ENCODE results near the gene BPHL. TPM values are rescaled to one million over a fixed set of nuclear protein-coding genes. Genes with fewer than 3 reads are reported as not detected.
"Not testable (repeated sequence)": the region's sequence is repeated elsewhere in the genome, so short reads cannot be mapped to it uniquely, and the experiment has no call there.

BPHL gene
- total RNA-seq, 4 donors from 2014 or later: 6.7 to 21.6 (median 12.6) TPM

GRCh38 chr6:3164388-3164787 is 45.9 kb downstream of the BPHL start:
- H3K9me3 ChIP-seq: no peaks in the 10 kb centered on the region
- no peak for DNase-seq (ENCODE audit: low spot score in 2 of 2)
- TF ChIP-seq POLR2A (IDR thresholded peaks at IDR 0.05): no peak
- no peak for TF ChIP-seq EP300 (IDR thresholded peaks at IDR 0.05)
- TF ChIP-seq, protein P1, sequence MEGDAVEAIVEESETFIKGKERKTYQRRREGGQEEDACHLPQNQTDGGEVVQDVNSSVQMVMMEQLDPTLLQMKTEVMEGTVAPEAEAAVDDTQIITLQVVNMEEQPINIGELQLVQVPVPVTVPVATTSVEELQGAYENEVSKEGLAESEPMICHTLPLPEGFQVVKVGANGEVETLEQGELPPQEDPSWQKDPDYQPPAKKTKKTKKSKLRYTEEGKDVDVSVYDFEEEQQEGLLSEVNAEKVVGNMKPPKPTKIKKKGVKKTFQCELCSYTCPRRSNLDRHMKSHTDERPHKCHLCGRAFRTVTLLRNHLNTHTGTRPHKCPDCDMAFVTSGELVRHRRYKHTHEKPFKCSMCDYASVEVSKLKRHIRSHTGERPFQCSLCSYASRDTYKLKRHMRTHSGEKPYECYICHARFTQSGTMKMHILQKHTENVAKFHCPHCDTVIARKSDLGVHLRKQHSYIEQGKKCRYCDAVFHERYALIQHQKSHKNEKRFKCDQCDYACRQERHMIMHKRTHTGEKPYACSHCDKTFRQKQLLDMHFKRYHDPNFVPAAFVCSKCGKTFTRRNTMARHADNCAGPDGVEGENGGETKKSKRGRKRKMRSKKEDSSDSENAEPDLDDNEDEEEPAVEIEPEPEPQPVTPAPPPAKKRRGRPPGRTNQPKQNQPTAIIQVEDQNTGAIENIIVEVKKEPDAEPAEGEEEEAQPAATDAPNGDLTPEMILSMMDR (IDR thresholded peaks at IDR 0.05): no peak
- H3K27me3 ChIP-seq: no peaks in the 10 kb centered on the region
- H3K4me3 ChIP-seq: no peak overlapping the region
- H3K27ac ChIP-seq: no peak overlapping the region
- H3K4me1 ChIP-seq: peaks cover 0 to 28% (median 0%) of the 10 kb centered on the region in 4 donors
- WGBS, 2 donors: 86 to 91% methylated on average over 6 of the region's 6 CpGs
- no peaks in the 10 kb centered on the region for H3K36me3 ChIP-seq

DNA sequence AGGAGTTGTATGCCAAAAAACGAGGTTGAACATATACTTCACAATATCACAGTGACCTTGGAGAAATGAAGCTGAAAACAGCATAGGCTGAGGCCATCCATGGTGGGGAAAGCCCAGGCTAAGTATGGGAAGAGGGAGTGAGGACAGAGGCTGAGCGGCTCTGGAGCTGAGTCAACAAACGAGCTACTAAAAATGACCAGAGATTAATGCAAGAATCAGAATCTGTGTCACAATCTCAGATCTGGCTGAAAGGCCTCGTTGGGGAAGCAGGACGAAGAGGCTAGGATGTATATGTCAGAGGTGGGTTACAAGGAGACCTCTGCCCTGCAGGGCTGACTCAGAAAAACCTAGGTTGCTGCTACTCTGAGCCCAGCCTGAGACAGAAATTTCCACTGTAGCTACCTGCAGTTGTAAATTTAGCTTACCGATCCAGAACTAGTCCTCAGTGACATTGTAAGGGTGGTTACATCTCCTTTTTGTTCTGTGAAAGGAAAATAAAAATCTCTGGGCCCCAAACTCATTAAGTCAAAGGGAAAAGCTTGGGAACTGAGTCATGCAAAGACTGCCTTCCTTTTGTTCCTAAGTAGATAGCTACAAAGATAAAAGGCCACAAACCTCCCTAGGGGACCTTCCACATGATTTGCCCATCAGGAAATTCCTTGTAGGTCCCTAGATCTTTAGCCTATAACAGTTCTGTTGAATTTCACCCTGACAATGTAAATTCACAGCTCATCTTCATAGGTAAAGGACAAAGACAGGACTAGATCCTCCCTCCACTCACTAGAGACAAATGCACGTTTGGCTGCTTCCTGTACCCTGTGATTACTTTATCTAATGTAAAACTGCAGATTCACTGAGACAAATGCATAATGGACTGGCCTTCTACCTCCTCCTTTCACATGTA is 47.4 kb downstream of the BPHL start:
- Histone ChIP-seq H3K36me3 (no peaks in the 10 kb centered on the region), H3K9me3 (no peaks in the 10 kb centered on the region), H3K4me1 (peaks cover 0 to 15% (median 0%) of the 10 kb centered on the region in 4 donors), H3K27ac (no peak overlapping the region), H3K4me3 (no peak overlapping the region), H3K27me3 (no peaks in the 10 kb centered on the region)
- DNase-seq (ENCODE audit: low spot score in 2 of 2): no peak
- TF ChIP-seq POLR2A (IDR thresholded peaks at IDR 0.05) (no peak), EP300 (IDR thresholded peaks at IDR 0.05) (no peak)
- TF ChIP-seq, protein P1 (IDR thresholded peaks at IDR 0.05): no peak
- 57 to 65% methylated on average over 7 of the region's 7 CpGs for WGBS, 2 donors

DNA sequence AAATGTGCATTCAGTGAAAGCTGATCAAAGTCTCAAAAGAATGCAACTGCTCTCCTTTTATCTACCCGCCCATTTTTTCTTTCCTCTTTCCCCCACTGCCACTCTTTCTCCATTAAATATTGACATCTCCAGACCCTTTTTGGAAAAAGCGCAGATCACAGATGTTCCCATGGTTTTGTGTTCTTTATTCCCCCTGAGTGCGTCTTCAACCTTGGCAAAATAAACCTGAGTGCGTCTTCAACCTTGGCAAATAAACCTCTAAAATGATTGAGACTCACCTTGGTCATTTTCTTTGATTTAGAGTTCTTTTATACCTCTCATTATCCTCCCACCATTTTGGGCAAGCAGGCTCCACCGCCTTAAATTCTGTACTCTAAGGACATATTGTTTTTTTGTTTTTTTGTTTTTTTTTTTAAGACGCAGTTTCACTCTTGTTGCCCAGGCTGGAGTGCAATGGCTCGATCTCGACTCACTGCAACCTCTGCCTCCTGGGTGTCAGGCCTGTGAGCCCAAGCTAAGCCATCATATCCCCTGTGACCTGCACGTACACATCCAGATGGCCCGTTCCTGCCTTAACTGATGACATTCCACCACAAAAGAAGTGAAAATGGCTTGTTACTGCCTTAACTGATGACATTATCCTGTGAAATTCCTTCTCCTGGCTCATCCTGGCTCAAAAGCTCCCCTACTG is 48.2 kb downstream of the BPHL start:
- H3K36me3 ChIP-seq; DNase-seq (ENCODE audit: low spot score in 2 of 2); H3K4me3 ChIP-seq; H3K9me3 ChIP-seq; H3K27me3 ChIP-seq; H3K27ac ChIP-seq: not testable (repeated sequence)
- WGBS, 2 donors: 87 to 88% methylated on average over 10 of the region's 10 CpGs
- H3K4me1 ChIP-seq: peaks cover 0 to 15% (median 0%) of the 10 kb centered on the region in 4 donors

GRCh38 chr6:3168046-3168445 is 49.5 kb downstream of the BPHL start:
- not testable (repeated sequence) for H3K9me3 ChIP-seq; H3K4me3 ChIP-seq; H3K36me3 ChIP-seq; H3K4me1 ChIP-seq; DNase-seq (ENCODE audit: low spot score in 2 of 2); H3K27ac ChIP-seq; H3K27me3 ChIP-seq
- 96 to 97% methylated on average over 10 of the region's 10 CpGs for WGBS, 2 donors

GRCh38 chr6:3170676-3171075 is 52.2 kb downstream of the BPHL start:
- WGBS, 2 donors: 91% methylated on average over 13 to 20 of the region's 24 CpGs

GRCh38 chr6:3171313-3172175 is 53.0 kb downstream of the BPHL start:
- not testable (repeated sequence) for H3K36me3 ChIP-seq; H3K4me3 ChIP-seq; H3K27me3 ChIP-seq; DNase-seq (ENCODE audit: low spot score in 2 of 2); H3K9me3 ChIP-seq; H3K27ac ChIP-seq; H3K4me1 ChIP-seq
- WGBS, 2 donors: 83 to 87% methylated on average over 17 of the region's 17 CpGs

More at GRCh38 chr6:3170676-3171075, 52.2 kb downstream of the BPHL start:
- H3K27me3 ChIP-seq; H3K4me3 ChIP-seq; DNase-seq (ENCODE audit: low spot score in 2 of 2); H3K9me3 ChIP-seq; H3K4me1 ChIP-seq; H3K36me3 ChIP-seq; H3K27ac ChIP-seq: not testable (repeated sequence)

DNA sequence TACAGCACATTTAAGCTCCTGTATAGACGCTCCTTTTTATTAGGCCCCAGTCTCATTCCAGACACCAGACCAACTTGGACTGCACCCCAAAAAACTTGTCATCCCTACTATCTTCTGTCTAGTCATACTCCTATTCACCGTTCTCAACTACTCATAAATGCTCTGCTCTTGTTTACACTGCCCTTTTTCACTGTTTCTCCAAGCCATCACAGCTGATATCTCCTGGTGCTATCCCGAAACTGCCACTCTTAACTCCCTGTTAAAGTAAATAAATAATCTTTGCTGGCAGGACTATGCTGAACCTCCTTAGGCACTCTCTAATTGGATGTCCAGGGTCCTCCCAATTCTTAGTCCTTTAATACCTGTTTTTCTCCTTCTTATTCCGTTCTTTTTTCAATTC is 54.3 kb downstream of the BPHL start:
- H3K36me3 ChIP-seq; DNase-seq (ENCODE audit: low spot score in 2 of 2); H3K4me3 ChIP-seq; H3K27ac ChIP-seq; H3K4me1 ChIP-seq; H3K27me3 ChIP-seq; H3K9me3 ChIP-seq: not testable (repeated sequence)
- 84 to 90% methylated on average over 4 of the region's 4 CpGs for WGBS, 2 donors

DNA sequence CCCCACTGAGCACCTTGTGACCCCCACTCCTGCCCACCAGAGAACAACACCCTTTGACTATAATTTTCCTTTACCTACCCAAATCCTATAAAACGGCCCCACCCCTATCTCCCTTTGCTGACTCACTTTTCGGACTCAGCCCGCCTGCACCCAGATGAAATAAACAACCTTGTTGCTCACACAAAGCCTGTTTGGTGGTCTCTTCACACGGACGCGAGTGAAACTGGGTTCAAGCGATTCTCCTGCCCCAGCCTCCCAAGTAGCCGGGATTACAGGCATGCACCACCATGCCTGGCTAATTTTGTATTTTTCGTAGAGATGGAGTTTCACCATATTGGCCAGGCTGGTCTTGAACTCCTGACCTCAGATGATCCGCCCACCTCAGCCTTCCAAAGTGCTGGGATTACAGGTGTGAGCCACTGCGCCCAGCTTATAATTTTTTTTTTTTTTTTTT is 55.2 kb downstream of the BPHL start:
- H3K9me3 ChIP-seq; H3K36me3 ChIP-seq; H3K4me3 ChIP-seq; H3K27me3 ChIP-seq; H3K4me1 ChIP-seq; H3K27ac ChIP-seq; DNase-seq (ENCODE audit: low spot score in 2 of 2): not testable (repeated sequence)
- 96 to 97% methylated on average over 11 of the region's 11 CpGs for WGBS, 2 donors

Measured in tibial nerve (tissue), 4 donors.